ENCODE measurements around the gene APC2.
"Not testable (repeated sequence)": the region's sequence is repeated elsewhere in the genome, so short reads cannot be mapped to it uniquely, and the experiment has no call there.

APC2 gene

GRCh38 chr19:1429750-1430149, 20.2 kb upstream of the APC2 start:
- DNase-seq, result no peak

- no peak for DNase-seq
These were observed 19.7 kb upstream of the APC2 start for GRCh38 chr19:1430246-1430645.

- DNase-seq, result no peak
These were observed 18.0 kb upstream of the APC2 start for GRCh38 chr19:1431759-1432506.

- DNase-seq, result no peak
These were observed 17.4 kb upstream of the APC2 start for GRCh38 chr19:1432507-1432887.

- DNase-seq, result no peak
These were observed 16.5 kb upstream of the APC2 start for GRCh38 chr19:1433119-1434039.

GRCh38 chr19:1434040-1434366, 15.9 kb upstream of the APC2 start:
- DNase-seq, result no peak

- DNase-seq, result no peak
These were observed 15.3 kb upstream of the APC2 start for GRCh38 chr19:1434577-1435060.

- no peak for DNase-seq
These were observed 14.4 kb upstream of the APC2 start for GRCh38 chr19:1435378-1435989.

- no peak for DNase-seq
These were observed 12.3 kb upstream of the APC2 start for GRCh38 chr19:1437609-1438008.

- DNase-seq, result peak; percentile 94
These were observed 11.6 kb upstream of the APC2 start, which contains the start of gene RPS15 for GRCh38 chr19:1438035-1438932. Gene RPS15, plus strand, starts transcription at chr19:1438396. Its CDS starts 30 bp downstream, at chr19:1438426.

GRCh38 chr19:1438933-1439354, 11.0 kb upstream of the APC2 start:
- DNase-seq, result no peak

GRCh38 chr19:1439525-1440417, 10.2 kb upstream of the APC2 start:
- not testable (repeated sequence) for DNase-seq

- no peak for DNase-seq
These were observed 9.5 kb upstream of the APC2 start for GRCh38 chr19:1440418-1440801.

- no peak for DNase-seq
These were observed 8.9 kb upstream of the APC2 start for GRCh38 chr19:1441022-1441426.

- DNase-seq, result no peak
These were observed 8.1 kb upstream of the APC2 start for GRCh38 chr19:1441677-1442438.

- DNase-seq, result peak; percentile 71
These were observed 4.6 kb upstream of the APC2 start for GRCh38 chr19:1445185-1445931.

- no peak for DNase-seq
These were observed 3.8 kb upstream of the APC2 start for GRCh38 chr19:1445932-1446712.

- no peak for DNase-seq
These were observed 3.0 kb upstream of the APC2 start for GRCh38 chr19:1446713-1447481.
